H1 (cell line): ENCODE data around the gene STX11. TPM values are rescaled to one million over a fixed set of nuclear protein-coding genes. Genes with fewer than 3 reads are reported as not detected.

Source experiments
- CTCF ChIA-PET: fragments of 300-600 bp; sonication (Branson Sonifier 250); formaldehyde crosslinking; loops from one replicate; lab custom pipeline; 2021; ENCODE audit not compliant: partially characterized antibody; lab: Charles Lee
- POLR2A ChIA-PET: fragments of 300-600 bp; sonication (Branson Sonifier 250); formaldehyde crosslinking; loops from one replicate; lab custom pipeline; 2021; ENCODE audit warnings: inconsistent platforms; ENCODE audit not compliant: partially characterized antibody; lab: Charles Lee
- DNase-seq, 2 experiments: peaks; one replicate each; pipeline versions ENCODE4 v3.0.0 to v3.0.0-alpha.2; 2010 to 2022; ENCODE audit warnings: low spot score in 2 of 2, low read depth in 1 of 2, mixed read lengths in 1 of 2
- FAIRE-seq: peaks from 2 replicates; lab custom pipeline; 2011; peaks lifted over from hg19 to GRCh38; lab: Jason Lieb, UNC
- H2AFZ ChIP-seq: 2 replicates; pipeline ENCODE4 v1.8.1; 2012; ENCODE audit warnings: low read length, inconsistent platforms
- H2AK5ac ChIP-seq: 2 replicates; pipeline ENCODE4 v1.6.1; 2013; ENCODE audit warnings: low read depth, low read length
- H2BK120ac ChIP-seq: replicated peaks from 2 replicates; pipeline ENCODE3; 2013; ENCODE audit warnings: low read depth, low read length, inconsistent platforms
- H2BK12ac ChIP-seq: 2 replicates; pipeline ENCODE4 v1.6.1; 2013; ENCODE audit warnings: low read depth, low read length
- H2BK15ac ChIP-seq: 2 replicates; pipeline ENCODE4 v1.6.1; 2013; ENCODE audit warnings: low read length
- H2BK20ac ChIP-seq: 2 replicates; pipeline ENCODE4 v1.6.1; 2013; ENCODE audit warnings: low read length
- H2BK5ac ChIP-seq: 2 replicates; pipeline ENCODE4 v1.6.1; 2013; ENCODE audit warnings: low read depth, low read length
- H3K14ac ChIP-seq: 2 replicates; pipeline ENCODE4 v1.6.1; 2013; ENCODE audit warnings: inconsistent platforms; ENCODE audit not compliant: insufficient read length
- H3K18ac ChIP-seq: 2 replicates; pipeline ENCODE4 v1.6.1; 2013; ENCODE audit warnings: low read length; ENCODE audit errors: extremely low read depth
- H3K23ac ChIP-seq: 2 replicates; pipeline ENCODE4 v1.6.1; 2013; ENCODE audit warnings: inconsistent platforms; ENCODE audit not compliant: insufficient read length
- H3K23me2 ChIP-seq: 2 replicates; pipeline ENCODE4 v1.6.1; 2013; ENCODE audit warnings: low read depth, low read length
- H3K27ac ChIP-seq: 2 replicates; pipeline ENCODE4 v1.6.1; 2011; ENCODE audit warnings: low read depth, low read length, inconsistent platforms
- H3K27me3 ChIP-seq, 4 experiments: replicated peaks in 1 of 4; 1 replicate in 1 of 4; 2 replicates in 3 of 4; pipeline versions ENCODE4 v1.6.1 to v1.8.1; 2011 to 2013; ENCODE audit warnings: low read length in 3 of 4, mild to moderate bottlenecking in 3 of 4, inconsistent platforms in 2 of 4, mixed read lengths in 2 of 4, moderate library complexity in 1 of 4; ENCODE audit not compliant: control insufficient read depth in 3 of 4, insufficient read depth in 3 of 4; ENCODE audit errors: extremely low read depth in 1 of 4
- H3K36me3 ChIP-seq, 4 experiments: 2 replicates each; pipeline versions ENCODE4 v1.6.1 to v1.8.1; 2011 to 2013; ENCODE audit warnings: mild to moderate bottlenecking in 4 of 4, low read length in 3 of 4, moderate library complexity in 2 of 4, control low read depth in 1 of 4, inconsistent platforms in 1 of 4; ENCODE audit not compliant: insufficient read depth in 4 of 4, control insufficient read depth in 2 of 4
- H3K4ac ChIP-seq: replicated peaks from 2 replicates; pipeline ENCODE3; 2013; ENCODE audit warnings: low read length, low read depth, mixed read lengths, inconsistent platforms; ENCODE audit not compliant: insufficient read length
- H3K4me1 ChIP-seq, 4 experiments: replicated peaks in 1 of 4; 1 replicate in 1 of 4; 2 replicates in 3 of 4; pipeline versions ENCODE4 v1.6.1 to v1.8.1; 2011 to 2013; ENCODE audit warnings: low read length in 3 of 4, inconsistent platforms in 2 of 4, mixed read lengths in 1 of 4; ENCODE audit not compliant: insufficient read depth in 4 of 4, control insufficient read depth in 3 of 4
- H3K4me2 ChIP-seq, 2 experiments: 2 replicates each; pipeline versions ENCODE4 v1.6.1 to v1.8.1; 2011 to 2013; ENCODE audit warnings: low read depth in 2 of 2, low read length in 2 of 2, control low read depth in 1 of 2, inconsistent platforms in 1 of 2, mild to moderate bottlenecking in 1 of 2; ENCODE audit not compliant: insufficient read depth in 1 of 2
- H3K4me3 ChIP-seq, 4 experiments: fragments of 200-600, 300-600 bp in 1 of 4; sonication (generic), shearing (Covaris generic), sonication (Bioruptor Twin) in 1 of 4; 2 replicates each; pipeline versions ENCODE4 v1.5.1 to v1.8.1; 2011 to 2016; ENCODE audit warnings: low read length in 4 of 4, low read depth in 3 of 4, control low read depth in 2 of 4, inconsistent platforms in 2 of 4, mild to moderate bottlenecking in 2 of 4, mixed read lengths in 1 of 4, moderate library complexity in 1 of 4; ENCODE audit not compliant: insufficient read depth in 2 of 4; ENCODE audit errors: extremely low read depth in 1 of 4
- H3K56ac ChIP-seq: replicated peaks from 2 replicates; pipeline ENCODE3; 2013; ENCODE audit warnings: low read depth, mild to moderate bottlenecking, mixed read lengths, low read length, inconsistent platforms; ENCODE audit not compliant: insufficient read length
- H3K79me1 ChIP-seq: 2 replicates; pipeline ENCODE4 v1.6.1; 2013; ENCODE audit warnings: low read depth, low read length, control low read depth
- H3K79me2 ChIP-seq, 2 experiments: 2 replicates each; pipeline versions ENCODE4 v1.6.1 to v1.8.1; 2012 to 2013; ENCODE audit warnings: low read length in 2 of 2, mild to moderate bottlenecking in 2 of 2, inconsistent platforms in 1 of 2; ENCODE audit not compliant: insufficient read depth in 2 of 2, control insufficient read depth in 1 of 2
- H3K9ac ChIP-seq, 4 experiments: replicated peaks in 1 of 4; 1 replicate in 1 of 4; 2 replicates in 3 of 4; pipeline versions ENCODE4 v1.6.1 to v1.8.1; 2011 to 2013; ENCODE audit warnings: low read depth in 3 of 4, low read length in 3 of 4, control low read depth in 2 of 4, mild to moderate bottlenecking in 2 of 4, moderate library complexity in 2 of 4, inconsistent platforms in 1 of 4; ENCODE audit errors: extremely low read depth in 1 of 4
- H3K9me3 ChIP-seq, 2 experiments: 2 replicates each; pipeline versions ENCODE4 v1.6.1 to v1.8.1; 2012 to 2013; ENCODE audit warnings: mild to moderate bottlenecking in 2 of 2, moderate library complexity in 2 of 2, control low read depth in 1 of 2, inconsistent platforms in 1 of 2, low read depth in 1 of 2, low read length in 1 of 2, mixed read lengths in 1 of 2; ENCODE audit not compliant: insufficient read depth in 2 of 2
- H4K20me1 ChIP-seq, 2 experiments: replicated peaks in 1 of 2; 2 replicates each; pipeline versions ENCODE3 to v1.8.1; 2011 to 2013; ENCODE audit warnings: inconsistent platforms in 2 of 2, low read length in 2 of 2, mild to moderate bottlenecking in 1 of 2; ENCODE audit not compliant: insufficient read depth in 2 of 2, control insufficient read depth in 1 of 2
- H4K5ac ChIP-seq: 2 replicates; pipeline ENCODE4 v1.6.1; 2013; ENCODE audit warnings: low read length, low read depth, mixed read lengths, inconsistent platforms; ENCODE audit not compliant: insufficient read length
- H4K8ac ChIP-seq: 2 replicates; pipeline ENCODE4 v1.8.0; 2013; ENCODE audit warnings: mild to moderate bottlenecking, moderate library complexity, low read length, inconsistent platforms; ENCODE audit not compliant: insufficient read depth; ENCODE audit errors: extremely low read depth
- H4K91ac ChIP-seq: replicated peaks from 2 replicates; pipeline ENCODE3; 2013; ENCODE audit warnings: low read length, mixed read lengths, inconsistent platforms; ENCODE audit not compliant: insufficient read length
- BRCA1 ChIP-seq: IDR thresholded peaks from 2 replicates; pipeline ENCODE4 v1.6.1; 2012; ENCODE audit warnings: low read depth, low read length, improper control_type of control experiment
- CBX8 ChIP-seq: fragments of 300-800, 300-1000 bp; sonication (generic); IDR thresholded peaks from 2 replicates; pipeline ENCODE4 v1.7.1; 2016; ENCODE audit warnings: low read depth, low read length, borderline replicate concordance
- CREB1 ChIP-seq: IDR thresholded peaks from 2 replicates; pipeline ENCODE4 v1.6.1; 2012; ENCODE audit warnings: inconsistent platforms
- KDM5A ChIP-seq: fragments of 200-600 bp; IDR thresholded peaks from 2 replicates; pipeline ENCODE4 v1.7.1; 2012; ENCODE audit warnings: mild to moderate bottlenecking, low read length, inconsistent platforms, mixed read lengths
- POU5F1 ChIP-seq: IDR thresholded peaks from 2 replicates; pipeline ENCODE4 v1.6.1; 2011; ENCODE audit warnings: low read depth, mild to moderate bottlenecking, low read length, moderate library complexity
- RBBP5 ChIP-seq: IDR thresholded peaks from 2 replicates; pipeline ENCODE4 v1.7.1; 2012; ENCODE audit warnings: low read depth, mild to moderate bottlenecking, inconsistent platforms, low read length, moderate library complexity, borderline replicate concordance
- SIN3A ChIP-seq, 2 experiments: IDR thresholded peaks in 1 of 2; conservative IDR thresholded peaks in 1 of 2; 2 replicates each; pipeline ENCODE4 v1.6.1; 2011 to 2012; ENCODE audit warnings: low read length in 2 of 2, improper control_type of control experiment in 1 of 2, low read depth in 1 of 2, mild to moderate bottlenecking in 1 of 2
- SP1 ChIP-seq: IDR thresholded peaks from 2 replicates; pipeline ENCODE4 v1.6.1; 2011; ENCODE audit warnings: low read depth, low read length
- SP4 ChIP-seq: IDR thresholded peaks from 2 replicates; pipeline ENCODE4 v1.6.1; 2012; ENCODE audit warnings: low read length, inconsistent platforms
- SRF ChIP-seq: IDR thresholded peaks from 2 replicates; pipeline ENCODE4 v1.6.1; 2011; ENCODE audit warnings: mild to moderate bottlenecking, low read depth, low read length, moderate library complexity
- YY1 ChIP-seq: IDR thresholded peaks from 2 replicates; pipeline ENCODE4 v1.6.1; 2011; ENCODE audit warnings: low read depth, mild to moderate bottlenecking, low read length
- WGBS, 2 experiments: shearing (Covaris generic) in 1 of 2; methylation state at CpG; one replicate each; pipeline versions ENCODE4 v1.1.6 to v1.1.7; 2013 to 2015; ENCODE audit warnings: low lambda C conversion rate in 2 of 2, mixed read lengths in 2 of 2, inconsistent platforms in 1 of 2, low coverage in 1 of 2, missing lambda C conversion rate in 1 of 2; ENCODE audit not compliant: insufficient replicate concordance in 2 of 2, insufficient coverage in 1 of 2, insufficient read length in 1 of 2; ENCODE audit errors: extremely low coverage in 1 of 2, missing lambda C conversion rate in 1 of 2; 5-methylcytosine and 5-hydroxymethylcytosine counted together
- polyA plus RNA-seq, 7 experiments: library from polyadenylated mRNA; depleted of rRNA in 3 of 7; stranded (reverse) in 5 of 7; unstranded in 2 of 7; fragments of >200 nt in 5 of 7; fragments of 200-250 nt in 2 of 7; gene quantifications; 1 replicate in 5 of 7; 2 replicates in 1 of 7; 4 replicates in 1 of 7; pipeline versions ENCODE4 v1.2.1 to v1.2.3, GENCODE V29; 2011 to 2013; ENCODE audit warnings: missing spikeins in 2 of 7, mixed read lengths in 2 of 7
- total RNA-seq: library from RNA; stranded (reverse); fragmentation: NEBNext Ultra II Directional; extraction: Animal tissue kit (Norgen Biotek cat#: 25700); gene quantifications from 2 replicates; pipeline ENCODE4 v1.2.1, GENCODE V29; 2021

STX11 gene
- total and polyA plus RNA-seq, 2 of the 8 experiments (the other 6 are each of a cell fraction or from before 2014, with no cell fraction given): 0.15 to 0.34 TPM

- Histone ChIP-seq H3K9me3 (no peaks in the 10 kb centered on the region), H4K20me1 (no peaks in the 10 kb centered on the region), H4K5ac (no peak overlapping the region), H3K23ac (no peak overlapping the region), H4K91ac (no peak overlapping the region), H2AFZ (no peak overlapping the region; the same call in 1 of the 2 replicates), H3K27me3 (no peaks in the 10 kb centered on the region), H3K9ac (no peak overlapping the region), H2BK20ac (no peak overlapping the region), H3K4me2 (no peak overlapping the region), H3K4me3 (no peak overlapping the region), H3K18ac (no peak overlapping the region), H2BK12ac (no peak overlapping the region), H3K4ac (no peak overlapping the region), H3K23me2 (no peaks in the 10 kb centered on the region; the same call in 1 of the 2 replicates), H3K56ac (no peak overlapping the region), H3K79me1 (no peaks in the 10 kb centered on the region), H2BK5ac (no peak overlapping the region), H2BK120ac (no peak overlapping the region), H3K79me2 (no peaks in the 10 kb centered on the region), H2BK15ac (no peak overlapping the region), H3K27ac (no peak overlapping the region), H4K8ac (no peak overlapping the region), H3K4me1 (no peaks in the 10 kb centered on the region)
- ChIA-PET POLR2A (no interaction called here), CTCF (interaction anchor here (1.1 to 1.5 kb wide), 2 partner anchors 12 to 253 kb away, joined by 3 to 5 read pairs; no protein-coding TSS in a partner anchor)
- no peak for DNase-seq
- no peak for FAIRE-seq
- no peak for TF ChIP-seq SRF
- no peak for TF ChIP-seq KDM5A
- TF ChIP-seq YY1: no peak
- no peak for TF ChIP-seq SIN3A (conservative IDR thresholded peaks at IDR 0.05 in 1 of 2, IDR thresholded peaks at IDR 0.05 in 1 of 2; ENCODE audit: low read depth in 1 of 2, low read length in 2 of 2)
- TF ChIP-seq RBBP5: no peak
- no peak for TF ChIP-seq CREB1
- TF ChIP-seq POU5F1: no peak
- TF ChIP-seq SP4: no peak
- no peak for TF ChIP-seq SP1
- TF ChIP-seq BRCA1: no peak
- no peak for TF ChIP-seq CBX8
- TF ChIP-seq, all 59 proteins: peak for 0
- no peak overlapping the region for H3K14ac ChIP-seq
- H2AK5ac ChIP-seq: no peak overlapping the region
- H3K36me3 ChIP-seq: no peaks in the 10 kb centered on the region
- 85% methylated on average over 3 of the region's 3 CpGs; no CpG with 5 or more reads in 1 of the 2 experiments for WGBS, 2 experiments
These were observed 45.5 kb downstream of the STX11 start for GRCh38 chr6:144195671-144196270.
